Measurements from ENCODE around the gene MARCHF10. TPM values are rescaled to one million over a fixed set of nuclear protein-coding genes. Genes with fewer than 3 reads are reported as not detected.

MARCHF10 gene, protein sequence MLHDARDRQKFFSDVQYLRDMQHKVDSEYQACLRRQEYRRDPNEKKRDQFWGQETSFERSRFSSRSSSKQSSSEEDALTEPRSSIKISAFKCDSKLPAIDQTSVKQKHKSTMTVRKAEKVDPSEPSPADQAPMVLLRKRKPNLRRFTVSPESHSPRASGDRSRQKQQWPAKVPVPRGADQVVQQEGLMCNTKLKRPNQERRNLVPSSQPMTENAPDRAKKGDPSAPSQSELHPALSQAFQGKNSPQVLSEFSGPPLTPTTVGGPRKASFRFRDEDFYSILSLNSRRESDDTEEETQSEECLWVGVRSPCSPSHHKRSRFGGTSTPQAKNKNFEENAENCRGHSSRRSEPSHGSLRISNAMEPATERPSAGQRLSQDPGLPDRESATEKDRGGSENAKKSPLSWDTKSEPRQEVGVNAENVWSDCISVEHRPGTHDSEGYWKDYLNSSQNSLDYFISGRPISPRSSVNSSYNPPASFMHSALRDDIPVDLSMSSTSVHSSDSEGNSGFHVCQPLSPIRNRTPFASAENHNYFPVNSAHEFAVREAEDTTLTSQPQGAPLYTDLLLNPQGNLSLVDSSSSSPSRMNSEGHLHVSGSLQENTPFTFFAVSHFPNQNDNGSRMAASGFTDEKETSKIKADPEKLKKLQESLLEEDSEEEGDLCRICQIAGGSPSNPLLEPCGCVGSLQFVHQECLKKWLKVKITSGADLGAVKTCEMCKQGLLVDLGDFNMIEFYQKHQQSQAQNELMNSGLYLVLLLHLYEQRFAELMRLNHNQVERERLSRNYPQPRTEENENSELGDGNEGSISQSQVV
- total RNA-seq (1 to 10 TPM in 1 of 2 donors, under 1 TPM in 1; 0.52 to 2.3 TPM), polyA plus RNA-seq (ENCODE audit: insufficient read length in 6 of 6) (1 to 10 TPM; 1.3 to 3.6 (median 1.9) TPM)
- long read RNA-seq, donor 1 = 0 reads
- long read RNA-seq, donor 2 = 0 reads
- long read RNA-seq, donor 3 = 0 reads
- long read RNA-seq, donor 4 = 0 reads
- long read RNA-seq, donor 5 = 0 reads
- long read RNA-seq, donor 6 = 0 reads
- long read RNA-seq, donor 7 = 0 reads
- long read RNA-seq, donor 8 = 0 reads
- long read RNA-seq, donor 9 = 0 reads
- long read RNA-seq, donor 10 = 0 reads
- long read RNA-seq, donor 11 = 0 reads
- long read RNA-seq, donor 12 = 0 reads

DNA sequence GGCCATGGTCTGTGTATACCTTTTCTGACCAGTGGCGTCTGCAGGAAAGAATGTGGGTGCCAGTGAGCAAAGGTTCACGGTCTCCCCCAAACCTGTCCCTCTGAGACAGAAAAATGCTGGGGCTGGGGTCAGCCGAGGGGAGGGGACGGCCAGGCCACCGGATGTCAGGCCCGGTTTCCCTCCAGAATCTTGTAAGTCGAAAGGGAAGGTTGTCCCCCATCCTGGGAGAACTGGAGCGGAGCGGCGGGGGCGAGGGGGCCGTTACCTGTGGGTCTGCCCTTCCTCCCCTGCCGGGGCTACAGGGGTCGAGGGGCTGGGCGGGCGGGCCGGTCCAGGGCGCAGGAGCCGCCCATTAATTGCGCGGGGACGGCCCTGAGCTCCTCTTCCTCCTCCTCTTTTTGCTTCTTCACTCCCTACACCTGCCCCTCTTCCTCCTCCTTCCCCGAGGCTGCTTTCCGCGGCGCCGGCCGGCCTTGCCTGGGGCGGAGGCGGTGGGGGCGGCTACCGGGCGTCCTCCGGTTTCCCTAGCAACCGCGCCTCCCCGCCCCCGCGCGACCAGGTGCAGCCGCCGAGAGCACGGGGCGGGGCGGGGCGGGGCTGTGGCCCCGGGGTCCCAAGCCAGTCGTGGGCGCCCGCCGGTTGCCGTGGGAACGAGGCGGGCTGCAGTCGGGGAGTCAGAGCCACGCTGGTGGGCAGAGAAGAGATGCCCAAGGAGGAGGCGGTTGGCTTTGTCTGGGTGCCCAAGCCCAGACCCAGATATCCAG, at the start of gene MARCHF10:
Gene MARCHF10 (minus strand): TSS at position 503 of the 764 bp plus-strand sequence. CDS start 6,579 bp downstream, outside the sequence.
- peak within 1 kb of the TSS; percentile 13 to 27 for H3K4me3 ChIP-seq

DNA sequence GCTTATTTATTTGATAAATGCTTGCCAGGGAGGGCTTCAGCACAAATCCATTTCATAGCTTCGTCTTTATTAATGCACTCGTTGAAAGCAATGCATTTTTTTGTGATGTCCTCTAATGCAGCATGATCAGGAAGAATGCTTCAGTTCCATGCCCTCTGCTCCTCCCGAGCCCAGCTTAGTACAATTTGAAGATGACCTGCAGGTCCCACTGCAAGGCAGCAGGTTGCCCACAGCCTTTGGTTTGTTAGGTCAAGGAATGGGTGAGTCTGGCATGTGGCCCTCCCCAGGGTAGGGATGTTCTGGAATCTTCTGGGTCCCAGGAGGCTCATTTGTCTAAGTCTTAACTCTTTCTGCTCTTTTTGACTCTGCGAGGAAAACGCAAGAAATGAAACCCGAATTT, 49.4 kb upstream of the MARCHF10 start:
- Histone ChIP-seq H3K27ac (no peak overlapping the region), H3K27me3 (no peaks in the 10 kb centered on the region), H3K4me3 (no peak overlapping the region), H3K4me1 (no peaks in the 10 kb centered on the region), H3K36me3 (no peaks in the 10 kb centered on the region), H3K9me3 (no peaks in the 10 kb centered on the region)
- no peak for ATAC-seq
- TF ChIP-seq, protein P1, sequence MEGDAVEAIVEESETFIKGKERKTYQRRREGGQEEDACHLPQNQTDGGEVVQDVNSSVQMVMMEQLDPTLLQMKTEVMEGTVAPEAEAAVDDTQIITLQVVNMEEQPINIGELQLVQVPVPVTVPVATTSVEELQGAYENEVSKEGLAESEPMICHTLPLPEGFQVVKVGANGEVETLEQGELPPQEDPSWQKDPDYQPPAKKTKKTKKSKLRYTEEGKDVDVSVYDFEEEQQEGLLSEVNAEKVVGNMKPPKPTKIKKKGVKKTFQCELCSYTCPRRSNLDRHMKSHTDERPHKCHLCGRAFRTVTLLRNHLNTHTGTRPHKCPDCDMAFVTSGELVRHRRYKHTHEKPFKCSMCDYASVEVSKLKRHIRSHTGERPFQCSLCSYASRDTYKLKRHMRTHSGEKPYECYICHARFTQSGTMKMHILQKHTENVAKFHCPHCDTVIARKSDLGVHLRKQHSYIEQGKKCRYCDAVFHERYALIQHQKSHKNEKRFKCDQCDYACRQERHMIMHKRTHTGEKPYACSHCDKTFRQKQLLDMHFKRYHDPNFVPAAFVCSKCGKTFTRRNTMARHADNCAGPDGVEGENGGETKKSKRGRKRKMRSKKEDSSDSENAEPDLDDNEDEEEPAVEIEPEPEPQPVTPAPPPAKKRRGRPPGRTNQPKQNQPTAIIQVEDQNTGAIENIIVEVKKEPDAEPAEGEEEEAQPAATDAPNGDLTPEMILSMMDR (IDR thresholded peaks at IDR 0.05) = no peak
- no peak for DNase-seq
- intact Hi-C loops (cut with DNase I) = no loop called here

More for the DNA sequence above, at the start of gene MARCHF10:
- DNase-seq (peak in 3 of 4 donors; percentile 37 to 83 (median 46)), ATAC-seq (peak; percentile 85)
- H3K27me3 ChIP-seq = peaks cover 0 to 25% of the 10 kb centered on the region in 2 donors
- no peak within 1 kb of the TSS for H3K27ac ChIP-seq
- TF ChIP-seq, protein P1 (IDR thresholded peaks at IDR 0.05) = no peak
- intact Hi-C loops (cut with DNase I) = no loop called here
- H3K36me3 ChIP-seq = no peaks in the 10 kb centered on the region
- H3K4me1 ChIP-seq = peaks cover 0 to 6% of the 10 kb centered on the region in 2 donors
- H3K9me3 ChIP-seq = no peaks in the 10 kb centered on the region

DNA sequence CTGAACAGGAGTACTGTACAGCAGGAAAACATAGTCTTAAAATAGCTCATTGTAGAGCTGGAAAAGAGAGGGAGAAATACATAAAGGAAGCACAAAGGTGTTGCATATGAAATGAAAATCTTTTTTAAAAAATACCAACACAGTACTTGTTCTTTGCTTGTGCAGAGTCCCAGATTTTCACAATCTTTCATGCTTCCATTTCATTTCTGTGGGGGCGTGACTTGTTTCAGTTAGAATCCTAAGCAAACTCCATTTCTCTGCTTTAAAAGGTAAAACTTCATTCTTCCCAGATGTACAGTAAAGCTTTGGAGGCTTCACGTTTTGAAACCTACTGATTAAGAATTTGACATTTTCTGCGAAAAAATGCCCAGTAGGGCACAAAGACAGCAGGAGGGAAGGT, 48.5 kb upstream of the MARCHF10 start:
- no peak overlapping the region for H3K27ac ChIP-seq

DNA sequence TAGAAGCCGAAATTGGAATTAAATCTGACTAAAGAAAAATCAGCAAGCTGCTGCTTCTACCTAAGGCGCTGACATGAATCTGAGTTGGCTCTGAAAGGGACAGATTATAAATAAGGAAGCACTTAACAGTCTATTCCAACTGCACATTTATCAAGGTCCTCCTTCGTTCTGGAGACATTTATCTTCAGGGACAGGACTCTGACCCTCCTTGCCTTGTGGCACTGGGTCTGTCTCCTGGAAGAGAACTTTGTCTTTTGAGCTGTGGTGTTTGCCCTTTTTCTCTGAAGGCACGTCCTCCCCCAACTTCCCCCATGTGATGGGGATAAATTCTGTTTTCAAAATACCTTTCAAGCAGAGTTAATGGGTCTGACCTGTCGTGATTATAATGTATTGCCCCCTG, 47.0 kb upstream of the MARCHF10 start:
- Histone ChIP-seq H3K9me3 (no peaks in the 10 kb centered on the region), H3K27me3 (no peaks in the 10 kb centered on the region), H3K27ac (no peak overlapping the region), H3K4me1 (no peaks in the 10 kb centered on the region), H3K36me3 (no peaks in the 10 kb centered on the region), H3K4me3 (no peak overlapping the region)
- TF ChIP-seq, protein P1 (IDR thresholded peaks at IDR 0.05) = no peak
- DNase-seq = no peak
- intact Hi-C loops (cut with DNase I) = no loop called here
- ATAC-seq = no peak

More for the DNA sequence above, 48.5 kb upstream of the MARCHF10 start:
- intact Hi-C loops (cut with DNase I) = no loop called here
- Histone ChIP-seq H3K9me3 (no peaks in the 10 kb centered on the region), H3K36me3 (no peaks in the 10 kb centered on the region), H3K4me3 (no peak overlapping the region), H3K27me3 (no peaks in the 10 kb centered on the region), H3K4me1 (no peaks in the 10 kb centered on the region)
- TF ChIP-seq, protein P1 (IDR thresholded peaks at IDR 0.05) = no peak
- DNase-seq (no peak), ATAC-seq (no peak)
